Stomach (tissue), 9 donors: Measurements from ENCODE around the gene HYOU1. TPM values are rescaled to one million over a fixed set of nuclear protein-coding genes. Genes with fewer than 3 reads are reported as not detected.

Source experiments
- DNase-seq, 2 donors: peaks; one replicate each; pipeline versions ENCODE4 v3.0.0 to v3.0.0-alpha.2; 2013 to 2019
- H3K27ac ChIP-seq, 5 donors: fragments of 200-600 bp in 4 of 5; sonication (generic) in 4 of 5; one replicate each; pipeline ENCODE4 v1.5.1; 2013 to 2019; ENCODE audit warnings: mild to moderate bottlenecking in 1 of 5, moderate library complexity in 1 of 5
- H3K27me3 ChIP-seq, 3 donors: fragments of 200-600 bp; sonication (generic); one replicate each; pipeline ENCODE4 v1.5.1; 2017 to 2019; ENCODE audit warnings: mixed run types in 1 of 3
- H3K36me3 ChIP-seq, 4 donors: fragments of 200-600 bp; sonication (generic); 1 replicate in 3 of 4; 2 replicates in 1 of 4; pipeline ENCODE4 v1.5.1; 2016 to 2019
- H3K4me1 ChIP-seq, 4 donors: fragments of 200-600 bp; sonication (generic); one replicate each; pipeline ENCODE4 v1.5.1; 2016 to 2019
- H3K4me3 ChIP-seq, 4 donors: fragments of 200-600 bp; sonication (generic) in 3 of 4; one replicate each; pipeline ENCODE4 v1.5.1; 2016 to 2019; ENCODE audit warnings: mild to moderate bottlenecking in 1 of 4
- H3K9me3 ChIP-seq, 4 donors: fragments of 200-600 bp; sonication (generic); one replicate each; pipeline ENCODE4 v1.5.1; 2016 to 2019
- EP300 ChIP-seq: sonication (generic); formaldehyde crosslinking; IDR thresholded peaks from one replicate; pipeline ENCODE4 v1.6.1; 2017; ENCODE audit warnings: antibody characterized with exemption
- POLR2A ChIP-seq, 4 donors: fragments of 450-650 bp; IDR thresholded peaks; one replicate each; pipeline ENCODE4 v1.6.1; 2016; ENCODE audit warnings: antibody characterized with exemption in 4 of 4, control low read depth in 2 of 4, mild to moderate bottlenecking in 1 of 4, moderate library complexity in 1 of 4
- POLR2AphosphoS5 ChIP-seq, 3 donors: sonication (generic); formaldehyde crosslinking; IDR thresholded peaks; one replicate each; pipeline ENCODE4 v1.6.1; 2016; ENCODE audit warnings: antibody characterized with exemption in 3 of 3
- WGBS, 5 donors: extraction: QIAGEN DNeasy Blood & Tissue Kit in 3 of 5; methylation state at CpG; one replicate each; pipeline versions ENCODE4 v1.1.5 to v1.1.7; 2013 to 2018; 5-methylcytosine and 5-hydroxymethylcytosine counted together
- intact Hi-C: fragments of 100-400 bp; cut with DNase I; formaldehyde crosslinking; loops from one replicate; pipeline ENCODE4 v1.15.1; 2023; ENCODE audit warnings: low total_unique reads
- polyA plus RNA-seq, 3 donors: library from polyadenylated mRNA; stranded (reverse); fragments of 200-250 nt; gene quantifications; one replicate each; pipeline ENCODE4 v1.2.3, GENCODE V29; 2013
- total RNA-seq, 5 donors: library from RNA; depleted of rRNA; stranded (reverse); fragments of >200 nt; gene quantifications; one replicate each; pipeline versions ENCODE4 v1.1.0 to v1.2.3, GENCODE V29; 2014 to 2016
- TF ChIP-seq, protein P1 (sequence below), 7 experiments: fragments of 450-650 bp in 4 of 7; fragments of 200-600 bp in 3 of 7; sonication (generic) in 3 of 7; IDR thresholded peaks; one replicate each; pipeline ENCODE4 v1.5.1; 2016 to 2019; ENCODE audit warnings: antibody characterized with exemption in 7 of 7, control low read depth in 2 of 7, mild to moderate bottlenecking in 1 of 7
- donor health status: healthy with polysubstance abuse.
- donor health status: Bipolar disorder and iron deficiency.
- donor health status: healthy.

Gene HYOU1
- total and polyA plus RNA-seq, 8 donors: 12.7 to 127 (median 62.6) TPM

GRCh38 chr11:119077839-119078238 is 20.8 kb upstream of the HYOU1 start:
- TF ChIP-seq EP300: no peak
- no peak for TF ChIP-seq POLR2AphosphoS5 (IDR thresholded peaks at IDR 0.05)
- TF ChIP-seq, protein P1, sequence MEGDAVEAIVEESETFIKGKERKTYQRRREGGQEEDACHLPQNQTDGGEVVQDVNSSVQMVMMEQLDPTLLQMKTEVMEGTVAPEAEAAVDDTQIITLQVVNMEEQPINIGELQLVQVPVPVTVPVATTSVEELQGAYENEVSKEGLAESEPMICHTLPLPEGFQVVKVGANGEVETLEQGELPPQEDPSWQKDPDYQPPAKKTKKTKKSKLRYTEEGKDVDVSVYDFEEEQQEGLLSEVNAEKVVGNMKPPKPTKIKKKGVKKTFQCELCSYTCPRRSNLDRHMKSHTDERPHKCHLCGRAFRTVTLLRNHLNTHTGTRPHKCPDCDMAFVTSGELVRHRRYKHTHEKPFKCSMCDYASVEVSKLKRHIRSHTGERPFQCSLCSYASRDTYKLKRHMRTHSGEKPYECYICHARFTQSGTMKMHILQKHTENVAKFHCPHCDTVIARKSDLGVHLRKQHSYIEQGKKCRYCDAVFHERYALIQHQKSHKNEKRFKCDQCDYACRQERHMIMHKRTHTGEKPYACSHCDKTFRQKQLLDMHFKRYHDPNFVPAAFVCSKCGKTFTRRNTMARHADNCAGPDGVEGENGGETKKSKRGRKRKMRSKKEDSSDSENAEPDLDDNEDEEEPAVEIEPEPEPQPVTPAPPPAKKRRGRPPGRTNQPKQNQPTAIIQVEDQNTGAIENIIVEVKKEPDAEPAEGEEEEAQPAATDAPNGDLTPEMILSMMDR (IDR thresholded peaks at IDR 0.05): no peak
- TF ChIP-seq POLR2A (IDR thresholded peaks at IDR 0.05): no peak
- Histone ChIP-seq H3K9me3 (no peaks in the 10 kb centered on the region), H3K27me3 (no peaks in the 10 kb centered on the region), H3K36me3 (peaks cover 92 to 100% (median 99%) of the 10 kb centered on the region in 4 donors), H3K4me3 (no peak overlapping the region), H3K27ac (no peak overlapping the region), H3K4me1 (peaks cover 0 to 13% (median 0%) of the 10 kb centered on the region in 4 donors)
- 92 to 96% (median 95%) methylated on average over 11 of the region's 11 CpGs for WGBS, 5 donors
- intact Hi-C loops: no loop called here
- no peak for DNase-seq

GRCh38 chr11:119067371-119068222 is 10.6 kb upstream of the HYOU1 start, which contains the start of gene VPS11:
Gene VPS11, plus strand, starts transcription at chr11:119067818. Its CDS starts 6 bp downstream, at chr11:119067824.
- peaks cover 26 to 34% (median 31%) of the 10 kb centered on the region in 4 donors for H3K36me3 ChIP-seq
- DNase-seq: peak; percentile 99
- H3K4me1 ChIP-seq: peaks cover 25 to 60% (median 43%) of the 10 kb centered on the region in 4 donors
- H3K9me3 ChIP-seq: no peaks in the 10 kb centered on the region
- whole genome bisulfite sequencing, 5 donors: 0 to 1% (median 1%) methylated on average over 21 to 49 of the region's 49 CpGs
- H3K27ac ChIP-seq: peak within 1 kb of the TSS; percentile 84 to 94 (median 89)
- no peak for TF ChIP-seq POLR2A (IDR thresholded peaks at IDR 0.05)
- TF ChIP-seq, protein P1 (IDR thresholded peaks at IDR 0.05): peak in 1 of 7 experiments; percentile 26
- TF ChIP-seq EP300: no peak
- TF ChIP-seq POLR2AphosphoS5 (IDR thresholded peaks at IDR 0.05): peak; percentile 80 to 96 (median 86)
- no peaks in the 10 kb centered on the region for H3K27me3 ChIP-seq
- peak within 1 kb of the TSS; percentile 68 to 85 (median 81) for H3K4me3 ChIP-seq
- intact Hi-C loops: no loop called here

DNA sequence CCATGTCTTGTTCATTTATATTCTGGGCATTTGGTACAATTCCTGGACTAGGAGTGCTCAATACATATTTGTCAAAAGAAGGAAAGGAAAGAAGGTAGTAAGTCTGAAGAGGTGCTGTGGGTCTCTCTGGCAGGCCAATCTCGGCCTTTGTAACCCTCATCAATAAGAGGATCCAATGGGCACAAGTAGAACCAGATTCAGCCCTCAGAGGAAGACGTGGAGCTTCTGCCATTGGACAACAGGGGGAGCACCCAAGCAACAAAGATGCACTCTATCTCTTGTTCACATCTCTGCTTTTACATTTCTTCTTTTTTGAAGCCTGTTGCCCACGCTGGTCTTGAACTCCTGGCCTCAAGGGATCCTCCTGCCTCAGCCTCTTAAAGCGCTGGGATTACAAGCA is 8.4 kb upstream of the HYOU1 start:
- H3K27me3 ChIP-seq: no peaks in the 10 kb centered on the region
- H3K27ac ChIP-seq: peak overlapping the region in 1 of 5 donors; percentile 89
- H3K9me3 ChIP-seq: no peaks in the 10 kb centered on the region
- 63 to 81% (median 75%) methylated on average over 4 of the region's 4 CpGs for WGBS, 5 donors
- no peak overlapping the region for H3K4me3 ChIP-seq
- H3K4me1 ChIP-seq: peaks cover 25 to 53% (median 41%) of the 10 kb centered on the region in 4 donors
- intact Hi-C loops: no loop called here
- peaks cover 5 to 15% (median 8%) of the 10 kb centered on the region in 4 donors for H3K36me3 ChIP-seq
- TF ChIP-seq EP300: no peak
- peak in 1 of 2 donors; percentile 36 for DNase-seq

GRCh38 chr11:119062779-119063178 is 5.8 kb upstream of the HYOU1 start:
- intact Hi-C loops: no loop called here
- H3K4me3 ChIP-seq: no peak overlapping the region
- DNase-seq: peak in 1 of 2 donors; percentile 54

More at GRCh38 chr11:119062779-119063178, 5.8 kb upstream of the HYOU1 start:
- TF ChIP-seq POLR2AphosphoS5 (IDR thresholded peaks at IDR 0.05) (no peak), POLR2A (IDR thresholded peaks at IDR 0.05) (no peak), EP300 (no peak)
- TF ChIP-seq, protein P1 (IDR thresholded peaks at IDR 0.05): no peak
- Histone ChIP-seq H3K36me3 (peaks cover 0 to 4% (median 0%) of the 10 kb centered on the region in 4 donors), H3K27ac (no peak overlapping the region), H3K27me3 (no peaks in the 10 kb centered on the region), H3K4me1 (peaks cover 17 to 37% (median 29%) of the 10 kb centered on the region in 4 donors), H3K9me3 (no peaks in the 10 kb centered on the region)
- 48 to 53% (median 52%) methylated on average over 5 of the region's 5 CpGs for WGBS, 5 donors
